Heart left ventricle (tissue), 13 donors: ENCODE results near the gene KRT3.

Experiments used
- CTCF ChIP-seq, 12 donors: fragments of 200-600 bp; sonication (generic) in 4 of 12; IDR thresholded peaks; one replicate each; pipeline versions ENCODE4 v1.5.0 to v1.8.0; 2018 to 2022; ENCODE audit warnings: antibody characterized with exemption in 12 of 12, mild to moderate bottlenecking in 5 of 12
- POLR2A ChIP-seq, 2 donors: fragments of 450-650 bp; IDR thresholded peaks; one replicate each; pipeline ENCODE4 v1.6.1; 2017; ENCODE audit warnings: antibody characterized with exemption in 2 of 2, mild to moderate bottlenecking in 2 of 2, moderate library complexity in 2 of 2
- donor health status: ischemic (EF 13 %, LVEDD 7.1; RV severe dilation, severe dysfunction).
- donor health status: DM: no; HTN: yes; CAD: no.
- donor health status: DM: no; HTN: no; CAD: no.
- donor health status: ischemic (EF 25% LVEDD 6.9; RV normal size, moderate dysfunction).
- donor health status: ischemic (EF 25% LVEDD 5.7; RV mildly dilated, moderate dysfunction).
- donor health status: ischemic (EF 35%, LVEDD 5.7; RV mildly dilated, moderate dysfunction).
- donor health status: nonischemic (EF 11% LVEDD 7.7; RV severe dilation, severe dysfunction).
- donor health status: DM: yes; HTN: yes; CAD: no.
- donor health status: PGD.
- donor health status: ischemic (EF 29% LVEDD 5.4; RV normal size, mild dysfunction).
- donor health status: nonischemic (EF 23%, LVEDD 6.1; RV moderate dilation, normal function).

- TF ChIP-seq POLR2A (IDR thresholded peaks at IDR 0.05) (no peak), CTCF (IDR thresholded peaks at IDR 0.05) (no peak)
These were observed 42.6 kb downstream of the KRT3 start for GRCh38 chr12:52753283-52753682.
